Measurements from ENCODE around the gene SPAM1. TPM values are rescaled to one million over a fixed set of nuclear protein-coding genes. Genes with fewer than 3 reads are reported as not detected.
"Not testable (repeated sequence)": the region's sequence is repeated elsewhere in the genome, so short reads cannot be mapped to it uniquely, and the experiment has no call there.

The SPAM1 gene
- polyA plus RNA-seq, 2 of the 4 experiments (the other 2 are of a cell fraction), result not detected

DNA sequence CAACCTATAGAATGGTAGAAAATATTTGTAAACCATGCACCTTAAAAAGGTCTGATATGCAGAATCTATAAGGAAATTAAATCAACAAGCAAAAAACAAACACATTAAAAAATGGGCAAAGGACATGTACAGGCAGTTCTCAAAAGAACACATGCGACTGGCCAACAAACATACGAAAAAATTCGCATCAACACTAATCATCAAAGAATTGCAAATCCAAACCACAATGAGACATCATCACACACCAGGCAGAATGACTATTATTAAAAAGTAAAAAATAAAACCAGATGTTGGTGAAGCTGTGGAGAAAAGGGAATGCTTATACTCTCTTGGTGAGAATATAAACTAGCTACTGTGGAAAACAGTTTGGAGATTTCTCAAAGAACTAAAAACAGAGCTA, 74.7 kb downstream of the SPAM1 start (continued):
- TF ChIP-seq, protein P1, sequence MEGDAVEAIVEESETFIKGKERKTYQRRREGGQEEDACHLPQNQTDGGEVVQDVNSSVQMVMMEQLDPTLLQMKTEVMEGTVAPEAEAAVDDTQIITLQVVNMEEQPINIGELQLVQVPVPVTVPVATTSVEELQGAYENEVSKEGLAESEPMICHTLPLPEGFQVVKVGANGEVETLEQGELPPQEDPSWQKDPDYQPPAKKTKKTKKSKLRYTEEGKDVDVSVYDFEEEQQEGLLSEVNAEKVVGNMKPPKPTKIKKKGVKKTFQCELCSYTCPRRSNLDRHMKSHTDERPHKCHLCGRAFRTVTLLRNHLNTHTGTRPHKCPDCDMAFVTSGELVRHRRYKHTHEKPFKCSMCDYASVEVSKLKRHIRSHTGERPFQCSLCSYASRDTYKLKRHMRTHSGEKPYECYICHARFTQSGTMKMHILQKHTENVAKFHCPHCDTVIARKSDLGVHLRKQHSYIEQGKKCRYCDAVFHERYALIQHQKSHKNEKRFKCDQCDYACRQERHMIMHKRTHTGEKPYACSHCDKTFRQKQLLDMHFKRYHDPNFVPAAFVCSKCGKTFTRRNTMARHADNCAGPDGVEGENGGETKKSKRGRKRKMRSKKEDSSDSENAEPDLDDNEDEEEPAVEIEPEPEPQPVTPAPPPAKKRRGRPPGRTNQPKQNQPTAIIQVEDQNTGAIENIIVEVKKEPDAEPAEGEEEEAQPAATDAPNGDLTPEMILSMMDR (IDR thresholded peaks at IDR 0.05), result no peak
- no peak for TF ChIP-seq ESRRA (IDR thresholded peaks at IDR 0.05; ENCODE audit: borderline replicate concordance, low read length)
- TF ChIP-seq SMC3 (IDR thresholded peaks at IDR 0.05), result no peak
- TF ChIP-seq HES2 (IDR thresholded peaks at IDR 0.05), result no peak
- TF ChIP-seq PHF8 (IDR thresholded peaks at IDR 0.05; ENCODE audit: borderline replicate concordance, low read depth), result no peak
- no peak for TF ChIP-seq HEYL (CRISPR knock-in tag; IDR thresholded peaks at IDR 0.05)
- no peak for TF ChIP-seq KDM5A (IDR thresholded peaks at IDR 0.05)
- no peak for TF ChIP-seq EP300 (IDR thresholded peaks at IDR 0.05)
- TF ChIP-seq ZSCAN20 (CRISPR knock-in tag; IDR thresholded peaks at IDR 0.05), result no peak

- CTCF ChIA-PET, result interaction anchor here (0.6 kb wide), 1 partner anchor 360 kb away, joined by 3 read pairs; no protein-coding TSS in a partner anchor
Observed at GRCh38 chr7:124008296-124008695, 83.3 kb downstream of the SPAM1 start.

GRCh38 chr7:124009321-124009720, 84.3 kb downstream of the SPAM1 start:
- TF ChIP-seq EHF (CRISPR knock-in tag; IDR thresholded peaks at IDR 0.05), result no peak
- H3K4me2 ChIP-seq, result no peak overlapping the region
- DNase-seq (ENCODE audit: low read depth in 1 of 2, low spot score in 1 of 2) (no peak), ATAC-seq (no peak), FAIRE-seq (no peak)
- H3K9me3 ChIP-seq, result no peaks in the 10 kb centered on the region
- no peak overlapping the region for H3K27ac ChIP-seq
- no peaks in the 10 kb centered on the region for H3K4me1 ChIP-seq
- WGBS (ENCODE audit: missing lambda C conversion rate), result 27% methylated on average over 2 of the region's 2 CpGs
- H3K4me3 ChIP-seq, result no peak overlapping the region
- ChIA-PET POLR2A (no interaction called here), CTCF (no interaction called here)

More at GRCh38 chr7:124008296-124008695, 83.3 kb downstream of the SPAM1 start:
- POLR2A ChIA-PET; H3K4me3 ChIP-seq; H3K4me2 ChIP-seq; H3K9me3 ChIP-seq; H3K4me1 ChIP-seq; FAIRE-seq; DNase-seq (ENCODE audit: low read depth in 1 of 2, low spot score in 1 of 2); ATAC-seq; H3K27ac ChIP-seq: not testable (repeated sequence)
- WGBS (ENCODE audit: missing lambda C conversion rate), result 21% methylated on average over 6 of the region's 6 CpGs

Other genes starting within 250 kb of the SPAM1 start
- 18.5 and 21.2 TPM in 2 replicates for gene WASL, start 176.2 kb upstream of the SPAM1 start, polyA plus RNA-seq (2011; rRNA removed)
- 18.6 to 21.0 TPM (median 20.2 TPM) in 3 replicates for gene WASL, start 176.2 kb upstream of the SPAM1 start, polyA plus RNA-seq (2017; fragmentation: RNase III; extraction: RNeasy Plus Mini Kit Qiagen cat#74134 plus additional on column Dnase treatment)
- gene HYAL4, start 80.1 kb upstream of the SPAM1 start, polyA plus RNA-seq (2011; rRNA removed), result 0.16 and 0.30 TPM in 2 replicates
- 0.05 TPM in 1 of 3 replicates, not detected in the others for gene HYAL4, start 80.1 kb upstream of the SPAM1 start, polyA plus RNA-seq (2017; fragmentation: RNase III; extraction: RNeasy Plus Mini Kit Qiagen cat#74134 plus additional on column Dnase treatment)
- gene TMEM229A, start 107.8 kb downstream of the SPAM1 start, polyA plus RNA-seq (2011; rRNA removed), result not detected in 2 replicates
- gene TMEM229A, start 107.8 kb downstream of the SPAM1 start, polyA plus RNA-seq (2017; fragmentation: RNase III; extraction: RNeasy Plus Mini Kit Qiagen cat#74134 plus additional on column Dnase treatment), result not detected in 3 replicates

Data from A549 (cell line).